CD14-positive monocyte (primary cell): Measurements from ENCODE around the gene AGK. TPM values are rescaled to one million over a fixed set of nuclear protein-coding genes. Genes with fewer than 3 reads are reported as not detected.

Experiments used
- DNase-seq, 3 donors: peaks; one replicate each; pipeline ENCODE4 v3.0.0-alpha.2; 2011 to 2022
- H2AFZ ChIP-seq: 2 replicates; pipeline ENCODE4 v1.6.0; 2012; ENCODE audit warnings: mild to moderate bottlenecking, low read depth, low read length, inconsistent platforms; ENCODE audit not compliant: insufficient read depth, poor library complexity, severe bottlenecking
- H3K27ac ChIP-seq, 2 donors: 1 replicate in 1 of 2; 2 replicates in 1 of 2; pipeline ENCODE4 v1.5.1; 2012 to 2013; ENCODE audit warnings: low read length in 2 of 2, control low read depth in 1 of 2, inconsistent platforms in 1 of 2, low read depth in 1 of 2, mild to moderate bottlenecking in 1 of 2
- H3K27me3 ChIP-seq, 2 donors: one replicate each; pipeline versions ENCODE4 v1.6.0 to v1.6.1; 2011 to 2013; ENCODE audit warnings: low read length in 2 of 2; ENCODE audit not compliant: control insufficient read depth in 2 of 2, insufficient read depth in 2 of 2
- H3K36me3 ChIP-seq, 2 donors: replicated peaks in 1 of 2; 1 replicate in 1 of 2; 2 replicates in 1 of 2; pipeline versions ENCODE4 v1.5.1 to v1.6.1; 2012 to 2013; ENCODE audit warnings: low read length in 2 of 2, control low read depth in 1 of 2, inconsistent platforms in 1 of 2, mild to moderate bottlenecking in 1 of 2; ENCODE audit not compliant: insufficient read depth in 2 of 2, control insufficient read depth in 1 of 2
- H3K4me1 ChIP-seq, 2 donors: 1 replicate in 1 of 2; 2 replicates in 1 of 2; pipeline versions ENCODE4 v1.5.1 to v1.6.1; 2012 to 2013; ENCODE audit warnings: low read length in 2 of 2, control low read depth in 1 of 2, inconsistent platforms in 1 of 2, mild to moderate bottlenecking in 1 of 2, moderate library complexity in 1 of 2; ENCODE audit not compliant: insufficient read depth in 2 of 2, control insufficient read depth in 1 of 2
- H3K4me2 ChIP-seq: replicated peaks from 2 replicates; pipeline ENCODE3; 2012; ENCODE audit warnings: low read length, moderate library complexity, mild to moderate bottlenecking; ENCODE audit not compliant: poor library complexity, severe bottlenecking; ENCODE audit errors: extremely low read depth
- H3K4me3 ChIP-seq, 3 experiments: fragments of 200-600 bp in 1 of 3; sonication (generic) in 1 of 3; replicated peaks in 1 of 3; 1 replicate in 2 of 3; 2 replicates in 1 of 3; pipeline ENCODE4 v1.5.1; 2011 to 2013; ENCODE audit warnings: low read length in 3 of 3, mild to moderate bottlenecking in 3 of 3, control low read depth in 2 of 3, low read depth in 2 of 3, inconsistent platforms in 1 of 3, moderate library complexity in 1 of 3
- H3K79me2 ChIP-seq: 2 replicates; pipeline ENCODE4 v1.6.0; 2012; ENCODE audit warnings: mild to moderate bottlenecking, control low read depth, inconsistent platforms, low read length, moderate library complexity; ENCODE audit not compliant: insufficient read depth
- H3K9ac ChIP-seq: 2 replicates; pipeline ENCODE4 v1.6.0; 2017; ENCODE audit warnings: low read length, mild to moderate bottlenecking; ENCODE audit not compliant: insufficient read depth, poor library complexity, severe bottlenecking
- H3K9me3 ChIP-seq, 2 donors: replicated peaks in 1 of 2; 1 replicate in 1 of 2; 2 replicates in 1 of 2; pipeline versions ENCODE4 v1.5.1 to v1.6.1; 2012 to 2013; ENCODE audit warnings: low read length in 2 of 2, control low read depth in 1 of 2; ENCODE audit not compliant: control insufficient read depth in 1 of 2, insufficient read depth in 1 of 2
- H4K20me1 ChIP-seq: 2 replicates; pipeline ENCODE4 v1.6.0; 2012; ENCODE audit warnings: mild to moderate bottlenecking, low read length, control low read depth, moderate library complexity; ENCODE audit not compliant: insufficient read depth
- H3K27ac Mint-ChIP-seq, 7 donors: one replicate each; pipeline ENCODE4 v1.8.0; 2020; ENCODE audit warnings: mild to moderate bottlenecking in 7 of 7, mixed read lengths in 7 of 7, moderate library complexity in 6 of 7, inconsistent platforms in 2 of 7
- H3K27me3 Mint-ChIP-seq, 3 donors: one replicate each; pipeline ENCODE4 v1.8.0; 2021 to 2022; ENCODE audit warnings: low read depth in 3 of 3, mild to moderate bottlenecking in 3 of 3, mixed read lengths in 3 of 3, moderate library complexity in 3 of 3, inconsistent platforms in 1 of 3
- H3K36me3 Mint-ChIP-seq, 2 donors: one replicate each; pipeline ENCODE4 v1.8.0; 2020; ENCODE audit warnings: mixed read lengths in 2 of 2, inconsistent platforms in 1 of 2, mild to moderate bottlenecking in 1 of 2
- H3K4me1 Mint-ChIP-seq: one replicate; pipeline ENCODE4 v1.8.0; 2020; ENCODE audit warnings: mild to moderate bottlenecking, mixed read lengths
- H3K4me3 Mint-ChIP-seq, 2 donors: one replicate each; pipeline ENCODE4 v1.8.0; 2020; ENCODE audit warnings: mild to moderate bottlenecking in 2 of 2, mixed read lengths in 2 of 2, moderate library complexity in 1 of 2
- H3K9me3 Mint-ChIP-seq, 7 donors: one replicate each; pipeline ENCODE4 v1.8.0; 2020 to 2022; ENCODE audit warnings: mixed read lengths in 7 of 7, mild to moderate bottlenecking in 6 of 7, moderate library complexity in 6 of 7, inconsistent platforms in 2 of 7
- WGBS: methylation state at CpG from one replicate; pipeline ENCODE4 v1.1.5; 2013; ENCODE audit warnings: missing lambda C conversion rate; ENCODE audit not compliant: insufficient coverage; 5-methylcytosine and 5-hydroxymethylcytosine counted together
- intact Hi-C, 2 donors: fragments of 100-400 bp; cut with micrococcal nuclease; formaldehyde crosslinking; loops; one replicate each; pipeline versions ENCODE4 v1.15.0 to v1.15.1; 2023
- polyA plus RNA-seq, 3 donors: library from polyadenylated mRNA; depleted of rRNA in 1 of 3; unstranded in 2 of 3; stranded (reverse) in 1 of 3; fragments of 300-500 nt in 2 of 3; fragments of >200 nt in 1 of 3; fragmentation: Illumina TruSeq in 2 of 3; gene quantifications; 1 replicate in 2 of 3; 2 replicates in 1 of 3; pipeline ENCODE4 v1.2.3, GENCODE V29; 2012 to 2021
- TF ChIP-seq, protein P1 (sequence below): fragments of 200-600 bp; IDR thresholded peaks from one replicate; pipeline ENCODE4 v1.8.0; 2022; ENCODE audit warnings: antibody characterized with exemption, mild to moderate bottlenecking

The AGK gene
- polyA plus RNA-seq, 3 donors: 10.0 to 11.0 (median 11.0) TPM

DNA sequence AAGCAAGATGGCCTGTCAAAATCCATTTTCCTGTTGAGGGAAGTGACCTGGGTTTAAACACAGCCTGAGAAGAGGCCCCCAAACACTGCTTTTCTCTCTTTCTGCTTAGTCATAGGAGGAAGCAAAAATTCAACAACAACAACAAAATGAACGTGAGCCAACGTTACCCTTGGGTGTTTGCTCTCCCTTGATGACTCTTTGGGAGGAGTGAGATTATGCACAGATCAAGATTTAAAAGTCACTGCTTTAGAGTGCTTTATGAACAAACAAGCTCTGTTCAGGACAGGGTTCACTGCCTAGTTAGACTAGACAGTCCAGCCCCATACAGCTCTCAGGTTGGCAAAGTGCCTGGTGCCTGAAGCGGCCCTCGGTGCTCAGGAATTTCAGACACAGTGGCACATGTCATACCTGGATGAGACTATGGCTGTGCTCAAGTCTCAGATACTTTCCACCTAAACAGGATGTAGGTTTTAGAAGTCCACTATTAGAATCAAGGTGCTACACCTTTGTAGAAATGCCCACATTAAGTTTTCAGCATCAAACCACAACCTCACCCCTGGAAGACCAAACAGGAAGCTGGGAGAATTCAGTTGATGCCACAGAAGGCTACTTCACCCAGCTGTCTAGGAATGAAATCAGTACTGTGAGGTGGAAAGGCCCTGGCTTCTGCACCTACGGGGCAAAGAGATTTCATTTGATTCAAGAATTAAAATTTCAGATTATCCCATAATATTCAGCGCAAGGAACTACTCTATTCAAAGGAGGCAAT is 112.1 kb downstream of the AGK start:
- no peaks in the 10 kb centered on the region for H3K79me2 ChIP-seq
- no peak overlapping the region for H3K4me3 ChIP-seq
- peaks cover 0 to 2% (median 0%) of the 10 kb centered on the region in 3 donors for H3K27me3 Mint-ChIP-seq
- no peaks in the 10 kb centered on the region for H4K20me1 ChIP-seq
- H3K9me3 ChIP-seq: no peaks in the 10 kb centered on the region
- peaks cover 45 to 48% of the 10 kb centered on the region in 2 donors for H3K4me1 ChIP-seq
- peak in 2 of 3 donors; percentile 27 to 39 for DNase-seq
- H3K9ac ChIP-seq: no peak overlapping the region
- H3K27me3 ChIP-seq: no peaks in the 10 kb centered on the region
- no peak overlapping the region for H2AFZ ChIP-seq
- H3K4me1 Mint-ChIP-seq: peaks cover 44% of the 10 kb centered on the region
- H3K36me3 Mint-ChIP-seq: peaks cover 21 to 32% of the 10 kb centered on the region in 2 donors
- TF ChIP-seq, protein P1, sequence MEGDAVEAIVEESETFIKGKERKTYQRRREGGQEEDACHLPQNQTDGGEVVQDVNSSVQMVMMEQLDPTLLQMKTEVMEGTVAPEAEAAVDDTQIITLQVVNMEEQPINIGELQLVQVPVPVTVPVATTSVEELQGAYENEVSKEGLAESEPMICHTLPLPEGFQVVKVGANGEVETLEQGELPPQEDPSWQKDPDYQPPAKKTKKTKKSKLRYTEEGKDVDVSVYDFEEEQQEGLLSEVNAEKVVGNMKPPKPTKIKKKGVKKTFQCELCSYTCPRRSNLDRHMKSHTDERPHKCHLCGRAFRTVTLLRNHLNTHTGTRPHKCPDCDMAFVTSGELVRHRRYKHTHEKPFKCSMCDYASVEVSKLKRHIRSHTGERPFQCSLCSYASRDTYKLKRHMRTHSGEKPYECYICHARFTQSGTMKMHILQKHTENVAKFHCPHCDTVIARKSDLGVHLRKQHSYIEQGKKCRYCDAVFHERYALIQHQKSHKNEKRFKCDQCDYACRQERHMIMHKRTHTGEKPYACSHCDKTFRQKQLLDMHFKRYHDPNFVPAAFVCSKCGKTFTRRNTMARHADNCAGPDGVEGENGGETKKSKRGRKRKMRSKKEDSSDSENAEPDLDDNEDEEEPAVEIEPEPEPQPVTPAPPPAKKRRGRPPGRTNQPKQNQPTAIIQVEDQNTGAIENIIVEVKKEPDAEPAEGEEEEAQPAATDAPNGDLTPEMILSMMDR: no peak
- intact Hi-C loops: no loop called here
- peak overlapping the region; percentile 15 to 82 (median 71) for H3K27ac Mint-ChIP-seq
- peak overlapping the region; percentile 18 to 75 for H3K27ac ChIP-seq
- no peaks in the 10 kb centered on the region for H3K9me3 Mint-ChIP-seq
- H3K4me2 ChIP-seq: peak overlapping the region; percentile 17
- 43% methylated on average over 2 of the region's 6 CpGs for WGBS
- H3K4me3 Mint-ChIP-seq: peak overlapping the region in 1 of 2 donors; percentile 35
- peaks cover 6 to 19% of the 10 kb centered on the region in 2 donors for H3K36me3 ChIP-seq

DNA sequence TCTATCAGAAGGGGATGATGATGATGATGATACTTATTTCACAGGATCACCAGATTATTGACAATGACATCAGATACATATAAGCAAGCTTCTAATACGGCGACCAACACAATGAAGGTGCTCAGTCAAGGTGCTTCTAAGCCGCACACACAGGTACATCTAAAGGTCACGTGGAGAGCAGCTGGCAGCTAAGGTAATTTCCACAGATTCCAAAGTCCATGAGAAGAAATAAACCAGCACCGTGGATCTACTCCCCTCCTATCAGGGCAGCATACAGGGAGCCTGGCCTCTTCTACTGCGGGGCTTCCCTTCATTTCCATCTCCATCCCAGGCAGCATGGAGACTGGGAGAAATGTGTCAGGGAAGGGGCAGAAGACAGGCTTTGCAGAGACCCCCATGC is 113.2 kb downstream of the AGK start:
- Mint-ChIP-seq H3K27me3 (peaks cover 0 to 4% (median 1%) of the 10 kb centered on the region in 3 donors), H3K27ac (peak overlapping the region in 2 of 7 donors; percentile 16 to 18), H3K4me3 (no peak overlapping the region), H3K4me1 (peaks cover 43% of the 10 kb centered on the region), H3K36me3 (peaks cover 21 to 32% of the 10 kb centered on the region in 2 donors), H3K9me3 (no peaks in the 10 kb centered on the region)
- no peaks in the 10 kb centered on the region for H3K79me2 ChIP-seq
- peaks cover 6 to 19% of the 10 kb centered on the region in 2 donors for H3K36me3 ChIP-seq
- H3K27me3 ChIP-seq: no peaks in the 10 kb centered on the region
- peaks cover 45 to 47% of the 10 kb centered on the region in 2 donors for H3K4me1 ChIP-seq
- no peaks in the 10 kb centered on the region for H3K9me3 ChIP-seq
- TF ChIP-seq, protein P1: no peak
- no peak for DNase-seq
- H3K4me2 ChIP-seq: no peak overlapping the region
- H2AFZ ChIP-seq: no peak overlapping the region
- no peaks in the 10 kb centered on the region for H4K20me1 ChIP-seq
- H3K4me3 ChIP-seq: no peak overlapping the region
- H3K9ac ChIP-seq: no peak overlapping the region
- 100% methylated on average over 2 of the region's 6 CpGs for WGBS
- H3K27ac ChIP-seq: no peak overlapping the region
- intact Hi-C loops: no loop called here
